Measurements from ENCODE around the gene EPHB1.
"Not testable (repeated sequence)": the region's sequence is repeated elsewhere in the genome, so short reads cannot be mapped to it uniquely, and the experiment has no call there.

Gene EPHB1

GRCh38 chr3:134777341-134777740 lies 17.7 kb upstream of the EPHB1 start:
- DNase-seq (ENCODE audit: low read depth in 2 of 2): no peak

DNA sequence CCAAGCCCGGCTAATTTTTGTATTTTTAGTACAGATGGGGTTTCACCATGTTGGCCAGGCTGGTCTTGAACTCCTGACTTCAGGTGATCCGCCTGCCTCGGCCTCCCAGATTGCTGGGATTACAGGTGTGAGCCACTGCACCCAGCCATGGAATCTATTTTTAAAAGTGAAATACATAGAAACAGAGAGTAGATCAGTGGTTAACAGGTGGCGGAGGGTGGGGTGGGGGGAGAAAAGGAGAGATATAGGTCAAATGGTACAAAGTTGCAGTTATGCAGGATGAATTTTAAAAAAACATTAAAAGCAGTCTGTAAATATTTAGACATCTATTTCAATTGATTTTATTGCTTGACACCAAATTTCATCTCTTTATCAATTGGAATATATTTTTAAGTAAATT lies 6.8 kb upstream of the EPHB1 start:
- DNase-seq (ENCODE audit: low read depth in 2 of 2): not testable (repeated sequence)

DNA sequence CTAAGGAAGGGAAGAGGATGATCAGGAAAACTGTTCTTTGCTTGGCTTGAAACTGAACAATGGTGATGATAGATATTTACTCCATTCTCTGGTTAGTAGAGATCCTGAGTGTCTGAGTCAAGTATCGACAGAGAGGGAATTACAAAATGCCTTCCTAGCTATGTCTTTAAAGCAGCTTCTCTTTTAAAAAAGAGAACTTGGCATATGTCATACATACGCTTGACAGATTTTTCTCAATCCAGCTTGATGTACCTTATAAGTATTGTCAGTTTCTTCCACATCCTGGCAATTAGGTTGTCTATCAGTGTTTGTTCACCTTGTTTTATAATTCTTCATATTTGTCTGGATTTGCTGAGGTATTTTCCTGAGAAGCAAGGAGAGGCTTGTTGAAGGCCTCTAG lies 5.0 kb upstream of the EPHB1 start:
- no peak for DNase-seq (ENCODE audit: low read depth in 2 of 2)

- no peak for DNase-seq (ENCODE audit: low read depth in 2 of 2)
Measured at GRCh38 chr3:134791992-134792391, 3.1 kb upstream of the EPHB1 start.

GRCh38 chr3:134792700-134793099 lies 2.4 kb upstream of the EPHB1 start:
- DNase-seq (ENCODE audit: low read depth in 2 of 2): no peak

GRCh38 chr3:134793562-134793961 lies 1.5 kb upstream of the EPHB1 start:
- DNase-seq (ENCODE audit: low read depth in 2 of 2): no peak

- DNase-seq (ENCODE audit: low read depth in 2 of 2): no peak
Measured at GRCh38 chr3:134794323-134794722, 737 bp upstream of the EPHB1 start.

DNA sequence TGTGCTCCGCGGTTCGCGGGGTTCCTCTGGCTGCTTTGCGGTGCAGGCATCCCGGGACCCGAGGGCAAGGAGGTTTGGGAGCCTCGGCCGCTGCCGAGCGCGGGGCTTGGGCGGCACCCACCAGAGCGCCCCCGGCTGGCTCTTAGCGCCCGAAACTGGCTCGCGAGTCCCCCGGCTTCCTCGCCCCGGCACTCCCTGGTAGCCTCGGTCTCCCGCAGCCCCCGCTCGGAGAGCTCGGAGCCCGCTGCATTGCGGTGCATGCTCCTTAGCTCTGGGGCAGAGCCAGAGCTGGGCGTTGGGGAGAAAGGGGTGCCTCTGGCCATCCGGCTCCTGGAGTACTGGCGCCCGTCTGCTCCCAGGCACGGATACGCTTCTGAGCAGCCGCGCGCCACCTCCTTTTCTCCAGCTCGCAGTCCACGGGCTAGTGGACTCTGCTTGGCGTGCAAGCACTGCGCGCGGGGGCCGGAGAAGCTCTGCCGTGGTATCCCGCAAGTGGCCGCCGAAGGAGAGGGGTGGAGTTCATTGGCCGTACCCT lies 753 bp downstream of the EPHB1 start:
- no peak for DNase-seq (ENCODE audit: low read depth in 2 of 2)

DNA sequence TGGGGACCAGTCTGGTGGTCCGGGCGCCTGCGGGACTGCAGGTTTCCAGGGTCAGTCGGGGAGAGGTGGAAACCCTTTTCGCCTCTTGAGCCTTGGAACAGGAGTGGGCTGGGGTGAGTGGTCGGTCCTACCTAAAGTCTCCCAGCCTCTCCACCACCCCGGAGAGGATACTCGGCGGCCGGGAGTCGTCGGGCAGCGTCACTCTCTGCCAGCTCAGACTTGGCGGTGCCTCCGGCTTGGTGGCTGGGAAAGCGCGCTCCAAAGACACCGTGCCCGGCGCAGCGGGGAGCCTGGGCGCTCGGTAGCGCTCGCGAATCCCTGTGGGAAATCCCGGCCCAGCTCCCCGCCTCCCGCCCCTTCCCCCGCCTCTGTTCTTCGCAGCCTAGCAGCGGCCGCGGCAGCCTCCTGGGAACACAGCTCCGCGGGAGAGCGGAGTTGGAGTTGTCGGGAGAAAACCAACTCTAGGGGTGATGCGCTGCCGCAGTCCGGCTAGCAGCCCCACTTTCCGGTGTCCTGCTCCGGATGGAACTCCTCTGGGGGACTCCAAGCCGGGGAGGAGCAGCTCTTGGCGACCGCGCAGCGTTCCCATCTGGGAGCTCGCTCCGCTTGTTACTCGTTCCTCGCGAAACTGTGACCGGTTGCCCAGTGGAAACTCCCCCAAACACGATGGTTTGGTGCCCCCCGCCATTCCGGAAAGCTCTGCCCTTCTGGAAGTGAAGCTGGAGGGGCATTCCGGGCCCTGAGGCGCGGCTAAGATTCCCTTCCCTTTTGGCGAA lies 1.4 kb downstream of the EPHB1 start:
- no peak for DNase-seq (ENCODE audit: low read depth in 2 of 2)

DNA sequence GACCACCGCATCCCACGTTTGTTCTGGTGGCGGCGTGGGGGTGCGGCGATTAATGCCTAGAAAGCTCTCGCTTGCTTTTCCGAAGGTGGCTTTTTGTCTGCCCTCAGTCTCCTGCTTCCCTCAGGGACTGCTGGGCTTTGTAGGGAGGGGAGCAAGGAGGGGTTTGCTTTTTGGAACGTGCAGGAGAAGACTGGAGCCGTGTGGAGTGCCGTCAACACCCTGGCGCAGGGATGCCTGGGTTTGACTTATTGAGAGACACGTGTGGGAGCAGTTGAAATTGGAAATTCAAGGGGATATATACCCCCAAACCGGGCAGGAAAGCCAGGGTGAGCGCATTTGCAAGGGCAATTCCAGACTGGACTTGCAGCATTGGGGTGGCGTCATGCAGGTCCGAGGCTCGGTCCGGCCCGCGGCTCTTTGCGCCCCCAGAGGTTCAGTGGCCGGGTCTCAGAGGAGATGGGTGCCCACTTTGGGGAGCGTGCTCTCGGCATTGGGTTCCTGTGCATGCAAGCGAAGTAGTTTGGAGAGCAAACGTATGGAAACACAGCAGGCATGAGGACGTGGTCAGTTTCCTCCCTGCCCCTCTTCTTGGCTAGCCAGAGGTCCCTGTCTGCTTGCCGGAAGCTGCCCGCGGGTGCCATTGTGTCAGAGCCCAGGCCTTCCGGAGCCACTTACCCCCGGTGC lies 2.1 kb downstream of the EPHB1 start:
- no peak for DNase-seq (ENCODE audit: low read depth in 2 of 2)

DNA sequence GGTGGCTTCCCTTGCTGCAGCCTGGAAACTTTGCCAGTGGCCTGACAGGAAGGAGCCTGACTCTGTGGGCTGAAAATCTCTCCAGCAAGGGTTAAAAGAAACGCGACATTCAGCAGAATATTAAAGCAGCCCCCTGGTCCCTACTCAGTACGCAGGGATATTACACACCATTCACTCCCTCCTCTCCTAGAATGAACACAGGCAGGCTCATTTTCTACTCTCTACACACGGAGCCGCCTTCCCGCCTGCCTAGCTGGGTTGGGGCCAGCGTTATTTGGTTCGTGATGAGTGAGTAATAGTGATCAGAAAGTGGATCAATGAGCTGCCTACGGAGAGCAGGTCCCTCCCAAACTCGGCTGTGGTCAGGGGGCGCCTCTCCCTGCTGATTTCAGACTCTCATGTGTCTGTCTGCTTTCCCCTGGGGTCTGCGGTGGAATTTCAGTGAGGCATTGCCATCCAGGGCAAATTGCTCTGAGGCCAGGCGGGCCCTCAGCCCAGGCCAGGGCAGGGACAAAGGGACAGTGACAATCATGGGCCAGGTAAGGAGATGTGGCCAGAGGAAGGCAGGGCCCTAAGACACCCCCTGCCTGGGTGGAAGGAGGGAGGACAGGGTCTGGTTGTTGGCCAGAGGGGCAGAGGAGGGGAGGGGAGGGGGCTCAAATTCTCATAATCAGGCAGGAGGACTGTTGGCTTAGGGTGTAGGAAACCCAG lies 2.8 kb downstream of the EPHB1 start:
- no peak for DNase-seq (ENCODE audit: low read depth in 2 of 2)

GRCh38 chr3:134798681-134799311 lies 3.7 kb downstream of the EPHB1 start:
- DNase-seq (ENCODE audit: low read depth in 2 of 2): no peak

- no peak for DNase-seq (ENCODE audit: low read depth in 2 of 2)
Measured at GRCh38 chr3:134799393-134799792, 4.3 kb downstream of the EPHB1 start.

GRCh38 chr3:134801204-134801958 lies 6.3 kb downstream of the EPHB1 start:
- no peak for DNase-seq (ENCODE audit: low read depth in 2 of 2)

- DNase-seq (ENCODE audit: low read depth in 2 of 2): no peak
Measured at GRCh38 chr3:134802428-134803050, 7.5 kb downstream of the EPHB1 start.

DNA sequence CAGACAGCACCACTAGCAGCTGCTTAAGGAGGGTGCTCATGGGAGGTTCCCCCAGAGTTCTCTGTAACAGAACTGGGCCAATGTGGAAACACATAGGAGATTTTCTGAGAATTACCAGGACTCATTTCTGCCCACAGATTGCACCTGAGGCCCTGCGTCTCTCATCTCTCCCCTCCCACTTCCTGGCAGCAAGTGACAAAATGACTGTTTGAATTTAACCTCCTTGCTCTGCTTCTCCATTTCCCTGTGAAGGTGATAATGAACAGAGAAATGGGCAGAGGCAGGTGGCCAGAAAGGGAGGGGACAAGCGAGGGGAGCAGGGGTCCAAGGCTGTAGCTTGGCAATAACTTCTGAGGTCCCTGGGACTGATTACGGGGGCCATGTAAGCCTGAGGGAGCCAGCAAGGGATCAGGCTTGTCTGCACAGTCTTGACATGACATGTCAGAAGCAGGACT lies 8.0 kb downstream of the EPHB1 start:
- no peak for DNase-seq (ENCODE audit: low read depth in 2 of 2)

GRCh38 chr3:134803652-134804051 lies 8.6 kb downstream of the EPHB1 start:
- DNase-seq (ENCODE audit: low read depth in 2 of 2): no peak

- no peak for DNase-seq (ENCODE audit: low read depth in 2 of 2)
Measured at GRCh38 chr3:134804508-134805480, 9.7 kb downstream of the EPHB1 start.

- DNase-seq (ENCODE audit: low read depth in 2 of 2): no peak
Measured at GRCh38 chr3:134807189-134807588, 12.1 kb downstream of the EPHB1 start.

DNA sequence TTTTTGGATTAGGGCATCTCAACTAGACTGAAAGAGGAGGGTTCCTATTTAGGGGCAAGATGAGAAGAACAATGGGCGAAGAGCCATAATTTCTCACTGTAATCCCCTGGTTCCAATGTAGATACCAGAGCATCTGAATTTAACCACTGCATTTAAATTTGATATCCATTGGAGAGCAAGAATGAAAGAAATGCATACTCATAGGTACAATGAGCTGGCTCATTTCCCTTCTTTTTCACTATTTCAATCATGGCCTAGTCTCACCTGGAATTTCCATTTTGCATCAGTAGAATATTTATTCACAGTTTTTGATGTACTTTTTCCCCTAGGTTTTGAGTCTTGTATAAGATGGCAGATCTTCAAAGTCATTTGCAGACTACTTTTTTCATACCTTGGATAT lies 13.8 kb downstream of the EPHB1 start:
- DNase-seq (ENCODE audit: low read depth in 2 of 2): no peak

All from stimulated activated CD4-positive, alpha-beta T cell treated with anti-CD3 and anti-CD28 coated beads, Interleukin-1b, Interleukin-23, amount 100 ng/mL, for 1 hour (primary cell).